Measurements from ENCODE around the gene APRT.
"Not testable (repeated sequence)": the region's sequence is repeated elsewhere in the genome, so short reads cannot be mapped to it uniquely, and the experiment has no call there.

APRT gene

DNA sequence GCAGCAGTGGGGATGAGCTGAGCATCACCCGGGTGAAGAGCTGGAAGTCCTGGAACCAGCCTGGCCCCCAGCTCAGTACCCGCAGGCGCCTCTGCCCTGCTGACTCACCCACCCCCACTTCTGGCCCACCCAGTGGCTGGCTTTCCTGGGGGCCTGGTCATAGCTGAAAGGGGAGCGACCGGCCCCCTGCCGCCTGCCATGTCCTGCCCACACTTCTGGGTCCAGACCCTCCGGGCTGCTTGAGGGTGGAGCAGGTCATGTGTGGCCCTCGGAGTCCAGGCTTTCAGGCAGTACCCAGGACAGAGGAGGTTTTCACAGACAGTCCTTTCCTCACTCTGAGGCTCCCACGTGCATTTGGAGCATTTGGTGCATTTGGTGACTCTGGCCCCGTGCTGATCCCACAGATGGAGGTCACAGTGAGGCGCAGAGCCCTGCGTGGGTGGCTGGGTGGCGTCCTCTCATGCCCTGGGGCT, 19.6 kb downstream of the APRT start:
- no peaks in the 10 kb centered on the region for H3K36me3 ChIP-seq (ENCODE audit: control insufficient read depth in 1 of 2, insufficient read depth in 2 of 2, low read length in 2 of 2)
- no peaks in the 10 kb centered on the region for H3K9me3 ChIP-seq (ENCODE audit: control insufficient read depth in 1 of 2, low read length in 2 of 2)
- no peak overlapping the region for H3K4me3 ChIP-seq (ENCODE audit: low read depth in 1 of 2, low read length in 2 of 2)
- H3K27ac ChIP-seq (ENCODE audit: low read length): no peak overlapping the region
- H3K27me3 ChIP-seq (ENCODE audit: low read depth, low read length): peaks cover 4% of the 10 kb centered on the region
- H3K4me1 ChIP-seq (ENCODE audit: control insufficient read depth in 1 of 2, insufficient read depth in 2 of 2, low read length in 2 of 2): peaks cover 0 to 7% of the 10 kb centered on the region in 2 donors

DNA sequence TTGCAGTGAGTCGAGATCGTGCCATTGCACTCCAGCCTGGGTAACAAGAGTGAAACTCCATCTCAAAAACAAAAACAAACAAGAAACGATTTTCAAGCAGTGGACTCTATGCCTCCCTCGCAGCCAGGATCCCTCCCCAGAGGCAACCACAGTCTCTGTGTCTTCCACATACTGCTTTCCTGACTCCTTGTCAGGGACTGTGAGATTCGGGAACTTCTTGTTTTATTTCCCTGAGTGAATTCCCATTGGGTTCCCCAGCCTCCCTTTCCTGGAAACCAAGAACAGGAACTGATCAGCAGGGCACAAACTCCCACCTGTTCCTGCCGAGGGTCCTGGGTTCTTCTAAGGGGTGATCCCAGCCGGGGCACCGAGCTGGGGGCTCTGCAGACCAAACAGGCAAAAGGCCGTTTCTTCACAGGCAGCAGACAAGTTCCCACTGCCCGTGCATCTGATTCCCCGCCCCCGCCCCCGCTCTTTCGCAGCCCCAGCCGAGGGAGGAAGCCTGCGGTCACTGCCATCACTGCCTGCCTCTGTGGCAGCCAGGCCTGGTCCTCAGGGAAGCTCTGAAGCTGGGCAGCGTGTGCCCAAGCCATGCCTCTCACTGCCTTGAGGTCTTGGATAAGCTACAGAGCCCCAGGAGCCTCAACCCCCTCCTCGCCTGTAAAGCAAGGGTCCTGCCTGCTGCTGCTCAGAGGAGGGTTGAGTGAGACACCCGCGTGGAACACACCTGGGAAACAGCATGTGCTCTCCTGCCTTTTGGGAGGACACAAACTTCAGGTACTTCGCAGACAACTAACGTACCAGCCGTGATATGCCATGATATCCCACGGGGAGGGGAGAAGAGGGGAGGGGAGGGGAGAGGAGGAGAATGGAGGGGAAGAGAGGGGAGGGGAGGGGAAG, 21.2 kb downstream of the APRT start:
- Histone ChIP-seq H3K36me3 (ENCODE audit: control insufficient read depth in 1 of 2, insufficient read depth in 2 of 2, low read length in 2 of 2) (no peaks in the 10 kb centered on the region), H3K4me1 (ENCODE audit: control insufficient read depth in 1 of 2, insufficient read depth in 2 of 2, low read length in 2 of 2) (peaks cover 0 to 9% of the 10 kb centered on the region in 2 donors), H3K27ac (ENCODE audit: low read length) (no peak overlapping the region), H3K4me3 (ENCODE audit: low read depth in 1 of 2, low read length in 2 of 2) (no peak overlapping the region), H3K27me3 (ENCODE audit: low read depth, low read length) (peaks cover 4% of the 10 kb centered on the region), H3K9me3 (ENCODE audit: control insufficient read depth in 1 of 2, low read length in 2 of 2) (no peaks in the 10 kb centered on the region)

DNA sequence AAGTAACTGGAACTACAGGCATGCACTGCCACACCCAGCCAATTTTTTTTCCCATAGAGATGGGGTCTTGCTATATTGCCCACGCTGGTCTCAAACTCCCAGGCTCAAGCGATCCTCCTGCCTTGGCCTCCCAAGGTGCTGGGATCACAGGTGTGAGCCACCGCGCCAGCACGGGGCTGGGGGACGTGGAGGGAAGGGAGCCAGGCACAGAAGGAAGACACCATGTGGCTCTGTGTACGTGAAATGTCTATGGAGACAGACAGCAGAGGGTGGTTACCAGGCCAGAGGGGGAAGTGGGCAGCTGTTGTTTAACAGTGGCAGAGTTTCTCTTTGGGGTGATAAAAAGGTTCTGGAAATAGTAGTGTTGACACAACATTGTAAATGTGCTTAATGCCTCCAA, 22.1 kb downstream of the APRT start:
- Histone ChIP-seq H3K27me3 (ENCODE audit: low read depth, low read length) (peaks cover 4% of the 10 kb centered on the region), H3K36me3 (ENCODE audit: control insufficient read depth in 1 of 2, insufficient read depth in 2 of 2, low read length in 2 of 2) (no peaks in the 10 kb centered on the region), H3K4me1 (ENCODE audit: control insufficient read depth in 1 of 2, insufficient read depth in 2 of 2, low read length in 2 of 2) (peaks cover 0 to 11% of the 10 kb centered on the region in 2 donors), H3K4me3 (ENCODE audit: low read depth in 1 of 2, low read length in 2 of 2) (no peak overlapping the region), H3K27ac (ENCODE audit: low read length) (no peak overlapping the region), H3K9me3 (ENCODE audit: control insufficient read depth in 1 of 2, low read length in 2 of 2) (no peaks in the 10 kb centered on the region)

DNA sequence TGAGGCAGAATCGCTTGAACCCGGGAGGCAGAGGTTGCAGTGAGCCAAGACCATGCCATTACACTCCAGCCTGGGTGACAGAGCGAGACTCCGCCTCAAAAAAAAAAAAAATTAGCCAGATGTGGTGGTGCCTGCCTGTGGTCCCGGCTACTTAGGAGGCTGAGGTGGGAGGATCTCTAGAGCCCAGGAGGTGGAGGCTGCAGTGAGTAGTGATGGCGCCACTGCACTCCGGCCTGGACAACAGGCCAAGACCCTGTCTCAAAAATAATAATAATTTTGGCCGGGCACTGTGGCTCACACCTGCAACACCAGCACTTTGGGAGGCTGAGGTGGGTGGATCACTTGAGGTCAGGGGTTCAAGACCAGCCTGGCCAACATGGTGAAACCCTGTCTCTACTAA, 23.0 kb downstream of the APRT start:
- H3K27ac ChIP-seq (ENCODE audit: low read length); H3K27me3 ChIP-seq (ENCODE audit: low read depth, low read length); H3K4me3 ChIP-seq (ENCODE audit: low read depth in 1 of 2, low read length in 2 of 2); H3K9me3 ChIP-seq (ENCODE audit: control insufficient read depth in 1 of 2, low read length in 2 of 2); H3K36me3 ChIP-seq (ENCODE audit: control insufficient read depth in 1 of 2, insufficient read depth in 2 of 2, low read length in 2 of 2): not testable (repeated sequence)
- peaks cover 0 to 15% of the 10 kb centered on the region in 2 donors for H3K4me1 ChIP-seq (ENCODE audit: control insufficient read depth in 1 of 2, insufficient read depth in 2 of 2, low read length in 2 of 2)

DNA sequence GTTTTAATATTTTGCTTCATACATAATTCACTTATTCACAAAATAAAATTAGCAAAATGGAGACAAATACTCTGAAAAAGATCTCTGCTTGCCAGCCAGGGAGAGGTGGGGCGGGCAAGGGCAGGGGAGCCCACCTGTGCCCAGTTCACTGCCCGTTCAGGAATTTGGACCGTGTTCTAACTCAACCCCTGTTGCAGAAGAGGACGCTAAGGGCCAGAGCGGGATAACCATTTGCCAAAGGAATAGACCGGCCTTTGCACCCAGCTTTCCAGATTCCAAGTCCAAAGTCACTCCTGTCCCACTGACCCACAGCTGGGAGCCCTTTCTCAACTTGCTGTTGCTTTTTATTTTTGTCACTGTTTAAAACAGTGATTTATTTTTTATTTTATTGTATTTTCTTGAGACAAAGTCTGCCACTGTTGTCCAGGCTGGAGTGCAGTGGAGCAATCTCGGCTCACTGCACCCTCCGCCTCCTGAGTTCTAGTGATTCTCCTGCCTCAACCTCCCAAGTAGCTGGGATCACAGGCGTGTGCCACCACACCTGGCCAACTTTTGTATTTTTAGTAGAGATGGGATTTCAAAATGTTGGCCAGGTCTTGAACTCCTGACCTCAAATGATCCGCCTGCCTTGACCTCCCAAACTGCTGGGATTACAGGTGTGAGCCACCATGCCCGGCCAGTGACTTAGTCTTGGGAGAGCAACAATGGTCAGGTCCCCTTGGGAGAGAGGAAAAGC, 24.0 kb downstream of the APRT start:
- Histone ChIP-seq H3K36me3 (ENCODE audit: control insufficient read depth in 1 of 2, insufficient read depth in 2 of 2, low read length in 2 of 2) (peaks cover 0 to 4% of the 10 kb centered on the region in 2 donors), H3K27me3 (ENCODE audit: low read depth, low read length) (no peaks in the 10 kb centered on the region), H3K4me1 (ENCODE audit: control insufficient read depth in 1 of 2, insufficient read depth in 2 of 2, low read length in 2 of 2) (peaks cover 0 to 19% of the 10 kb centered on the region in 2 donors)

DNA sequence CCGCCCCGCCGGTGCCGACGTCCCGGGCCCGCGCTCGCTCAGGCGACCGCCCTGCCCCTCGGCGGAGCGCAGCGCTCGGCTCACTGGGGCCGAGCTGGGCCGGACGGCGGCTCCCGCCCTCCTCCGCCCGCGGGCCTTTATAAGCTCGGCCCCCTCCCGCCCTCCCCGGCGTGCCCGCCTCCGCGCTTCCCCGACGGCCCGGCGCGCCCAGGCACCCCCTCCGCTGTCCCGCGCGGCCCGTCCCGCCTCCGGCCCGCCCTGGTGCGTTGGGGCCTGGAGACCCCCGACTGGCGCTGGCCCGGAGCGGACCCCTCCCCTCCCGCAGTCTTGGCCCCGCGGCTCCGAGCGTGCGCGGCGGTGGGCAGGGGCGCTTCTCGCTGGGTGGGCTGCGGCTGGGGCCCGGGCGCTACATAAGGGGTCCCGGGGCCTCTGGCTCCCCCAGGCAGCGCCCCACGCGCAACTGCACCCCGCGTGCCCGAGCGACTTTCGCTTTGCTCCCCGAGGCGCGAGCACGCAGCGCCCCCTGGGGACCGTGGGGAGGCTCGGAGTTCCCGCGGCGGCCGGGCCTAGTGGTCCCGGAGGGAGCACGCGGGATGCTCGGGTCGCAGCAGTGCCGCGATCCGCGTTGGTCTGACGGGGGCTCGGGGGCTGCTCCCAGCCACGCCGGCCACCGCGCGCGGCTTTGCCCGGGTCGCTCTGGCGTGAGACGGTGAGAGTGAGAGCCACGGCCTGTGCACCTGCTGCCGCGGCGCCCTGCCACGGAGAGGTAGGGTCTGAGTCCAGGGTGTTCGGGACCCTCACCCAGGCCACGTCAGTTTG, 26.4 kb downstream of the APRT start, which contains the start of gene PIEZO1:
PIEZO1 (minus strand) TSS at position 115 of the 819 bp plus-strand sequence. CDS start 256 bp downstream, outside the sequence.
- Histone ChIP-seq H3K27me3 (ENCODE audit: low read depth, low read length) (no peaks in the 10 kb centered on the region), H3K27ac (ENCODE audit: low read length) (peak within 1 kb of the TSS; percentile 81), H3K9me3 (ENCODE audit: control insufficient read depth in 1 of 2, low read length in 2 of 2) (no peaks in the 10 kb centered on the region), H3K36me3 (ENCODE audit: control insufficient read depth in 1 of 2, insufficient read depth in 2 of 2, low read length in 2 of 2) (peaks cover 0 to 4% of the 10 kb centered on the region in 2 donors), H3K4me1 (ENCODE audit: control insufficient read depth in 1 of 2, insufficient read depth in 2 of 2, low read length in 2 of 2) (peaks cover 10 to 41% of the 10 kb centered on the region in 2 donors), H3K4me3 (ENCODE audit: low read depth in 1 of 2, low read length in 2 of 2) (peak within 1 kb of the TSS; percentile 56 to 62)

More for the DNA sequence above, 24.0 kb downstream of the APRT start:
- no peak overlapping the region for H3K4me3 ChIP-seq (ENCODE audit: low read depth in 1 of 2, low read length in 2 of 2)
- no peaks in the 10 kb centered on the region for H3K9me3 ChIP-seq (ENCODE audit: control insufficient read depth in 1 of 2, low read length in 2 of 2)
- H3K27ac ChIP-seq (ENCODE audit: low read length): no peak overlapping the region

DNA sequence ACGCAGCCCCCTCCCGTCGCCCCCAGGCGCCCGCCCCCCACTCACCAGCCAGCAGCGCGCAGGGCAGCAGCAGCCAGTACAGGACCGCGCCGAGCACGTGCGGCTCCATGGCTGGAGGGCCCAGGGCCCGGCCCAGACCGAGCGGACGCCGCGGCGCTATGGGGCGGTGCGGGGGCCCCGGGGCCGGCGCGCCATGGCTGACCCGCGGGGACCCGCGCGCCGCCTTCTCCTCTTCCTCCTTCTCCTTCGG, 26.9 kb downstream of the APRT start:
- no peaks in the 10 kb centered on the region for H3K9me3 ChIP-seq (ENCODE audit: control insufficient read depth in 1 of 2, low read length in 2 of 2)
- peaks cover 0 to 4% of the 10 kb centered on the region in 2 donors for H3K36me3 ChIP-seq (ENCODE audit: control insufficient read depth in 1 of 2, insufficient read depth in 2 of 2, low read length in 2 of 2)
- H3K4me1 ChIP-seq (ENCODE audit: control insufficient read depth in 1 of 2, insufficient read depth in 2 of 2, low read length in 2 of 2): peaks cover 10 to 46% of the 10 kb centered on the region in 2 donors
- no peak overlapping the region for H3K27ac ChIP-seq (ENCODE audit: low read length)
- H3K4me3 ChIP-seq (ENCODE audit: low read depth in 1 of 2, low read length in 2 of 2): peak overlapping the region in 1 of 2 donors; percentile 62
- no peaks in the 10 kb centered on the region for H3K27me3 ChIP-seq (ENCODE audit: low read depth, low read length)

DNA sequence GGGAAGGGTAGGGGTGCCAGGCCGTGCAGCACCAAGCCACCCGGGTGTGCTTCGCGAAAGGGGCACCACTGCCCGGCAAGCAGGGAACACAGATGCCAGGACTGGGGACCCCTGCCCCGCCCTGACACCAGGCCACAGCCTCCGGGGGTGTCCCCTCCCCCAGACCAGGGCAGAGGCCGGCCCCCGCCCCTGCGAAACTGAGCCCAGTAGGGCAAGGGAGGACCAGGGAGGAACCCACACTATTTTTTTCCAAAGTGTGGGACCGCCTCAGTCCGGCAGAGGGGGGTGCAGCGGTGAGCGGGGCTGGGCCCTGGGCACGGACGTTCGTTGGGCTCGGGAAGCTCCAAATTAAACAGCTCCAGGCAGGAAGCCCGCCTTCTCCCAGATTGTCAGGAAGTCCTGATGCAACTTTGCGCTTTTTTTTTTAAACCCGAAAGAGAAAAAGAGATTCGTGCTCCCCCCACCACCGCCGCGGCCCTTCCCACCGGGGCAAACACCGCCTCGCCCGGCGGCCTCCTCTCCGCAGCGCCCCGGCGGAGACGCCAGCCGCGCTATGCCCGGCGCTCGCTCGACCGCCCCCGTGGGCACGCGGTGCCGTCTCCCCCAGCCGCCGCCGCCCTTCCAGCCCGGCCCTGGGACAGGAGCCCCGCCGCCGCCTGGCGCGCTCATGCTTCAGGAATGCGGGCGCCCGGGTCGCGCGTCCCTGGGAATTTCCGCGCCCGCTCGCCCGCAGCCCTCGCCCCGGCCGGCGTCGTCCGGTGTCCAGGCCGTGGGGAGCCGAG, 27.5 kb downstream of the APRT start:
- H3K9me3 ChIP-seq (ENCODE audit: control insufficient read depth in 1 of 2, low read length in 2 of 2): no peaks in the 10 kb centered on the region
- H3K27me3 ChIP-seq (ENCODE audit: low read depth, low read length): no peaks in the 10 kb centered on the region
- peaks cover 10 to 51% of the 10 kb centered on the region in 2 donors for H3K4me1 ChIP-seq (ENCODE audit: control insufficient read depth in 1 of 2, insufficient read depth in 2 of 2, low read length in 2 of 2)

DNA sequence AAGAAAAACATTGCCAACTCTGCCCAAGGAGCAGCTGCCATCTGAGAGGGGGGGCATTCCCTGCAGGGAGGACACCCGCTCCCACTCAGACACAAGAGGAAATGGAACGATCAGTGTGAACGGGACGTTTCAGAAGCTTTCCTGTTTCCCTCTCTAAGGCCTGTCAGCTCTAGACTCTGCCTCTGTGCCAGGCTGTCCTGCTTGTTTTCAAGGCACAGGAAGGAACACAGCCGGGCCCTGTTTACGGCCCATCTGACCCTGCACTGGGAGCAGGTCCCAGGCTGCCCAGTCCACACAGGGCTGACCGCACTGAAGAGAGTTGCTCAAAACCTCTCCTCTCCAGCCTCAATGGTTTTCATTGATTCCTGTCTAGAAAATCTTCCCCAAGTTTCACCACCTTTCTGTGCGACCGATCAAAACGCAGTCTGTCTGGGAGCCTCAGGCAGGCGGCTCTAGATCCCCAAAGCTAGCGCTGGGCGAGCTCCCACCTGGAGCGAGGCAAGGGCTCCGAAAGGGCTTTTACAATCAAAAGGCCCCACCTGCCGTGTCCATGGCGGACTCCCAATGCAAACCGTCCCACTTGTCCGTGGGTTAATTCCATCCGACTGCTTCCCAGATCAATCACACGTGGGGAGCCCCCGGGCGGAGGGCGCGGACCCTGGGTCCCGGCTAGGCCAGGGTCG, 28.2 kb downstream of the APRT start:
- no peaks in the 10 kb centered on the region for H3K27me3 ChIP-seq (ENCODE audit: low read depth, low read length)
- no peaks in the 10 kb centered on the region for H3K9me3 ChIP-seq (ENCODE audit: control insufficient read depth in 1 of 2, low read length in 2 of 2)
- peak overlapping the region; percentile 81 for H3K27ac ChIP-seq (ENCODE audit: low read length)
- peaks cover 10 to 56% of the 10 kb centered on the region in 2 donors for H3K4me1 ChIP-seq (ENCODE audit: control insufficient read depth in 1 of 2, insufficient read depth in 2 of 2, low read length in 2 of 2)
- H3K36me3 ChIP-seq (ENCODE audit: control insufficient read depth in 1 of 2, insufficient read depth in 2 of 2, low read length in 2 of 2): peaks cover 0 to 4% of the 10 kb centered on the region in 2 donors
- H3K4me3 ChIP-seq (ENCODE audit: low read depth in 1 of 2, low read length in 2 of 2): peak overlapping the region; percentile 56 to 62

More for the DNA sequence above, 27.5 kb downstream of the APRT start:
- peak overlapping the region; percentile 56 to 62 for H3K4me3 ChIP-seq (ENCODE audit: low read depth in 1 of 2, low read length in 2 of 2)
- peak overlapping the region; percentile 81 for H3K27ac ChIP-seq (ENCODE audit: low read length)
- peaks cover 0 to 4% of the 10 kb centered on the region in 2 donors for H3K36me3 ChIP-seq (ENCODE audit: control insufficient read depth in 1 of 2, insufficient read depth in 2 of 2, low read length in 2 of 2)
